HL-60 (cell line): Measurements from ENCODE around the gene RSAD1.

Experiments
- CTCF ChIP-seq: IDR thresholded peaks from one replicate; pipeline ENCODE4 v1.5.1; 2011; ENCODE audit warnings: low read length, control low read depth, inconsistent platforms; ENCODE audit not compliant: insufficient read depth
- REST ChIP-seq: IDR thresholded peaks from 2 replicates; pipeline ENCODE4 v1.6.1; 2012; ENCODE audit warnings: low read depth; ENCODE audit not compliant: insufficient replicate concordance

GRCh38 chr17:50502301-50502990 lies 23.8 kb downstream of the RSAD1 start:
- TF ChIP-seq REST = no peak
- no peak for TF ChIP-seq CTCF
